ENCODE measurements around the gene AGBL5. TPM values are rescaled to one million over a fixed set of nuclear protein-coding genes. Genes with fewer than 3 reads are reported as not detected.
A peak's percentile ranks its signal among the peaks of the same experiment; 100 is the strongest.

AGBL5 gene
- total and polyA plus RNA-seq, 2 of the 13 experiments (the other 11 are each of a cell fraction or from before 2014, with no cell fraction given) = 55.9 to 73.3 TPM

DNA sequence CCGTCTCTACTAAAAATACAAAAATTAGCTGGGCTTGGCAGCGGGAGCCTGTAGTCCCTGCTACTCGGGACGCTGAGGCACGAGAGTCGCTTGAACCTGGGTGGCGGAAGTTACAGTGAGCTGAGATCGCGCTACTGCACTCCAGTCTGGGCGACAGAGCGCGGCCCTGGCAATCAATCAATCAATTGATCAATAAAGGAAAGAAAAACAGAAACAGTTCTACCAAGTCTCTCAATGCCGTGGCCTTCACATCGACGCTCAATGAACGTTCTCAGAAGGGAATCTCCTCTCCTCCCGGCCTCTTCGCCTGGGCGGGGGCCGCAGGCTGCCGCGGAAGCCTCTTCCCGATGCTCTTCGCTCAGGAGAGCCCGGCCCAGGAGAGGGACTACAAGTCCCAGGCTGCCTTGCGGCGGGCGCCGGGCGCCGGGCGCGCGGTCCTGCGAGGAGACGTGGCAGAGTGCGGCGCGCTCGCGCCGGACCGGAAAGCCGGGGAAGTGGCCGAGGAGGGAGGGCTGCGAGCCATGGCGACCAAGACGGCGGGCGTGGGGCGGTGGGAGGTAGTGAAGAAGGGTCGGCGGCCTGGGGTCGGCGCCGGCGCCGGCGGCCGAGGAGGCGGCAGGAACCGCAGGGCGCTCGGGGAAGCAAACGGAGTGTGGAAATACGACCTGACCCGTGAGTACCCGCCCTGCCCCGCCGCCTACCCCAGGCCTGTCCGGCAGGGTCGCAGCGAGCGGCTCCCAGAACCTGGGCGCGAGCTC, 18.8 kb upstream of the AGBL5 start, which contains the start of gene TMEM214 (continued):
- peak; percentile 91 for TF ChIP-seq RBM39 (IDR thresholded peaks at IDR 0.05; ENCODE audit: low read depth, low read length, poor library complexity, severe bottlenecking)
- TF ChIP-seq, protein P1, sequence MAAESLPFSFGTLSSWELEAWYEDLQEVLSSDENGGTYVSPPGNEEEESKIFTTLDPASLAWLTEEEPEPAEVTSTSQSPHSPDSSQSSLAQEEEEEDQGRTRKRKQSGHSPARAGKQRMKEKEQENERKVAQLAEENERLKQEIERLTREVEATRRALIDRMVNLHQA (CRISPR knock-in tag; IDR thresholded peaks at IDR 0.05) = peak; percentile 69; the same call in 1 of the 2 replicates
- TF ChIP-seq RFX1 (IDR thresholded peaks at IDR 0.05) = no peak
- TF ChIP-seq ZNF749 (CRISPR knock-in tag; IDR thresholded peaks at IDR 0.05; ENCODE audit: borderline replicate concordance) = peak; percentile 69; the same call in 1 of the 2 replicates
- TF ChIP-seq TP53 (CRISPR knock-in tag; conservative IDR thresholded peaks at IDR 0.05) = no peak
- TF ChIP-seq SATB2 (CRISPR knock-in tag; IDR thresholded peaks at IDR 0.05) = 0 out of 2 replicates have a peak, but pooled peaks have one; percentile 39
- TF ChIP-seq ZNF546 (CRISPR knock-in tag; conservative IDR thresholded peaks at IDR 0.05) = no peak
- no peak for TF ChIP-seq SP140L (CRISPR knock-in tag; IDR thresholded peaks at IDR 0.05; ENCODE audit: borderline replicate concordance)
- TF ChIP-seq ZFAT (CRISPR knock-in tag; conservative IDR thresholded peaks at IDR 0.05) = peak; percentile 76; the same call in 1 of the 2 replicates
- no peak for TF ChIP-seq SP5 (CRISPR knock-in tag; IDR thresholded peaks at IDR 0.05; ENCODE audit: borderline replicate concordance, low read depth)
- no peak for TF ChIP-seq SMAD3 (CRISPR knock-in tag; IDR thresholded peaks at IDR 0.05)
- TF ChIP-seq MAZ (IDR thresholded peaks at IDR 0.05; ENCODE audit: borderline replicate concordance, low read depth, low read length) = no peak
- peak; percentile 82 for TF ChIP-seq MAZ (CRISPR knock-in tag; IDR thresholded peaks at IDR 0.05; ENCODE audit: low read depth)
- TF ChIP-seq, protein P2, sequence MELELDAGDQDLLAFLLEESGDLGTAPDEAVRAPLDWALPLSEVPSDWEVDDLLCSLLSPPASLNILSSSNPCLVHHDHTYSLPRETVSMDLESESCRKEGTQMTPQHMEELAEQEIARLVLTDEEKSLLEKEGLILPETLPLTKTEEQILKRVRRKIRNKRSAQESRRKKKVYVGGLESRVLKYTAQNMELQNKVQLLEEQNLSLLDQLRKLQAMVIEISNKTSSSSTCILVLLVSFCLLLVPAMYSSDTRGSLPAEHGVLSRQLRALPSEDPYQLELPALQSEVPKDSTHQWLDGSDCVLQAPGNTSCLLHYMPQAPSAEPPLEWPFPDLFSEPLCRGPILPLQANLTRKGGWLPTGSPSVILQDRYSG (CRISPR knock-in tag; IDR thresholded peaks at IDR 0.05) = no peak
- no peak; the same call in 1 of the 2 replicates for TF ChIP-seq ETV6 (CRISPR knock-in tag; conservative IDR thresholded peaks at IDR 0.05)
- TF ChIP-seq KDM5A (IDR thresholded peaks at IDR 0.05; ENCODE audit: borderline replicate concordance, low read length) = peak; percentile 72; the same call in 1 of the 2 replicates
- no peak for TF ChIP-seq ZNF841 (CRISPR knock-in tag; IDR thresholded peaks at IDR 0.05; ENCODE audit: borderline replicate concordance)
- TF ChIP-seq EZH2 (conservative IDR thresholded peaks at IDR 0.05; ENCODE audit: low read depth, low read length) = no peak
- TF ChIP-seq ZFX (CRISPR knock-in tag; IDR thresholded peaks at IDR 0.05; ENCODE audit: low read depth) = peak; percentile 93
- no peak; the same call in none of the 2 replicates for TF ChIP-seq MEIS1 (CRISPR knock-in tag; IDR thresholded peaks at IDR 0.05; ENCODE audit: borderline replicate concordance)
- TF ChIP-seq ZNF350 (CRISPR knock-in tag; IDR thresholded peaks at IDR 0.05; ENCODE audit: borderline replicate concordance, low read depth) = peak; percentile 72
- no peak for TF ChIP-seq NFE2 (CRISPR knock-in tag; IDR thresholded peaks at IDR 0.05)
- TF ChIP-seq, protein P3, sequence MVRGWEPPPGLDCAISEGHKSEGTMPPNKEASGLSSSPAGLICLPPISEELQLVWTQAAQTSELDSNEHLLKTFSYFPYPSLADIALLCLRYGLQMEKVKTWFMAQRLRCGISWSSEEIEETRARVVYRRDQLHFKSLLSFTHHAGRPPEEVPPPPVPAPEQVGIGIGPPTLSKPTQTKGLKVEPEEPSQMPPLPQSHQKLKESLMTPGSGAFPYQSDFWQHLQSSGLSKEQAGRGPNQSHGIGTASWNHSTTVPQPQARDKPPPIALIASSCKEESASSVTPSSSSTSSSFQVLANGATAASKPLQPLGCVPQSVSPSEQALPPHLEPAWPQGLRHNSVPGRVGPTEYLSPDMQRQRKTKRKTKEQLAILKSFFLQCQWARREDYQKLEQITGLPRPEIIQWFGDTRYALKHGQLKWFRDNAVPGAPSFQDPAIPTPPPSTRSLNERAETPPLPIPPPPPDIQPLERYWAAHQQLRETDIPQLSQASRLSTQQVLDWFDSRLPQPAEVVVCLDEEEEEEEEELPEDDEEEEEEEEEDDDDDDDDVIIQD (CRISPR knock-in tag; IDR thresholded peaks at IDR 0.05; ENCODE audit: low read depth) = peak; percentile 13; the same call in 1 of the 2 replicates
- TF ChIP-seq MAF1 (CRISPR knock-in tag; IDR thresholded peaks at IDR 0.05; ENCODE audit: borderline replicate concordance) = peak; percentile 72; the same call in 1 of the 2 replicates
- TF ChIP-seq ZNF225 (CRISPR knock-in tag; IDR thresholded peaks at IDR 0.05) = peak; percentile 49; the same call in 1 of the 2 replicates
- TF ChIP-seq, protein P4, sequence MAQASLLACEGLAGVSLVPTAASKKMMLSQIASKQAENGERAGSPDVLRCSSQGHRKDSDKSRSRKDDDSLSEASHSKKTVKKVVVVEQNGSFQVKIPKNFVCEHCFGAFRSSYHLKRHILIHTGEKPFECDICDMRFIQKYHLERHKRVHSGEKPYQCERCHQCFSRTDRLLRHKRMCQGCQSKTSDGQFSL (CRISPR knock-in tag; IDR thresholded peaks at IDR 0.05) = no peak
- peak; percentile 27; the same call in 1 of the 2 replicates for TF ChIP-seq RELA (CRISPR knock-in tag; IDR thresholded peaks at IDR 0.05)
- no peak for TF ChIP-seq ZNF660 (CRISPR knock-in tag; IDR thresholded peaks at IDR 0.05; ENCODE audit: borderline replicate concordance, low read depth)
- TF ChIP-seq RFXANK (CRISPR knock-in tag; IDR thresholded peaks at IDR 0.05) = 0 out of 2 replicates have a peak, but pooled peaks have one; percentile 42

Data from HepG2 (cell line).